Caco-2 (cell line): ENCODE measurements around the gene ALDOA. TPM values are rescaled to one million over a fixed set of nuclear protein-coding genes. Genes with fewer than 3 reads are reported as not detected.
A peak's percentile ranks its signal among the peaks of the same experiment; 100 is the strongest.

Experiments
- BruUV-seq: library from RNA; stranded (reverse); fragments of 400-500 nt; replicated peaks from 2 replicates; lab custom pipeline; 2021; lab: Mats Ljungman, UMichigan
- CTCF ChIA-PET: fragments of 300-600 bp; sonication (Branson Sonifier 250); formaldehyde crosslinking; loops from one replicate; lab custom pipeline; 2022; ENCODE audit warnings: antibody characterized with exemption; lab: Charles Lee
- POLR2A ChIA-PET: fragments of 300-600 bp; sonication (Branson Sonifier 250); formaldehyde crosslinking; loops from one replicate; lab custom pipeline; 2022; ENCODE audit warnings: antibody characterized with exemption; lab: Charles Lee
- DNase-seq, 2 experiments: peaks; one replicate each; pipeline versions ENCODE4 v3.0.0 to v3.0.0-alpha.2; 2020 to 2022
- H3K27me3 ChIP-seq: replicated peaks from 2 replicates; pipeline ENCODE4 v1.6.0; 2011; ENCODE audit warnings: low read length; ENCODE audit not compliant: control insufficient read depth, insufficient read depth
- H3K36me3 ChIP-seq: 2 replicates; pipeline ENCODE4 v1.5.1; 2011; ENCODE audit warnings: low read length; ENCODE audit not compliant: control insufficient read depth, insufficient read depth
- H3K4me1 ChIP-seq: fragments of 250-450 bp; sonication (Bioruptor Pico); 2 replicates; pipeline ENCODE4 v1.5.1; 2020; ENCODE audit warnings: mild to moderate bottlenecking
- H3K4me3 ChIP-seq: 2 replicates; pipeline ENCODE4 v1.5.1; 2011; ENCODE audit warnings: low read depth, mild to moderate bottlenecking, control low read depth, low read length
- H3K9me3 ChIP-seq: fragments of 250-450 bp; sonication (Bioruptor Pico); 2 replicates; pipeline ENCODE4 v1.5.1; 2020; ENCODE audit warnings: mild to moderate bottlenecking, moderate library complexity
- H3K27ac Mint-ChIP-seq: one replicate; pipeline ENCODE4 v1.8.0; 2022; ENCODE audit warnings: mixed read lengths; ENCODE audit not compliant: unreplicated experiment
- H3K27me3 Mint-ChIP-seq: one replicate; pipeline ENCODE4 v1.8.0; 2022; ENCODE audit warnings: mixed read lengths; ENCODE audit not compliant: insufficient read depth, unreplicated experiment
- H3K36me3 Mint-ChIP-seq: one replicate; pipeline ENCODE4 v1.8.0; 2022; ENCODE audit warnings: mild to moderate bottlenecking, mixed read lengths; ENCODE audit not compliant: insufficient read depth, unreplicated experiment
- H3K4me1 Mint-ChIP-seq: one replicate; pipeline ENCODE4 v1.8.0; 2022; ENCODE audit warnings: low read depth, mixed read lengths; ENCODE audit not compliant: unreplicated experiment
- H3K4me3 Mint-ChIP-seq: one replicate; pipeline ENCODE4 v1.8.0; 2022; ENCODE audit warnings: mild to moderate bottlenecking, moderate library complexity, mixed read lengths; ENCODE audit not compliant: unreplicated experiment
- H3K9me3 Mint-ChIP-seq: one replicate; pipeline ENCODE4 v1.8.0; 2022; ENCODE audit warnings: mixed read lengths; ENCODE audit not compliant: unreplicated experiment
- CTCF ChIP-seq, 2 experiments: fragments of 200-600 bp in 1 of 2; IDR thresholded peaks; 1 replicate in 1 of 2; 2 replicates in 1 of 2; pipeline versions ENCODE4 v1.5.1 to v1.8.0; 2011 to 2022; ENCODE audit warnings: antibody characterized with exemption in 1 of 2, control low read depth in 1 of 2, inconsistent platforms in 1 of 2, low read depth in 1 of 2, low read length in 1 of 2, mild to moderate bottlenecking in 1 of 2, moderate library complexity in 1 of 2; ENCODE audit not compliant: insufficient read depth in 1 of 2, severe bottlenecking in 1 of 2, unreplicated experiment in 1 of 2
- intact Hi-C: fragments of 100-400 bp; cut with micrococcal nuclease; formaldehyde crosslinking; loops from one replicate; pipeline ENCODE4 v1.10.0; 2022; ENCODE audit not compliant: unreplicated experiment
- total RNA-seq: library from RNA; stranded (reverse); gene quantifications from 2 replicates; pipeline ENCODE4 v1.2.3, GENCODE V29; 2022

The ALDOA gene
- total RNA-seq, 1 experiment from 2014 or later = 675 TPM

GRCh38 chr16:30094541-30095165 is 29.1 kb downstream of the ALDOA start:
- Histone ChIP-seq H3K4me3 (0 out of 2 replicates have a peak overlapping the region, but pooled peaks have one; percentile 45), H3K36me3 (no peaks in the 10 kb centered on the region), H3K9me3 (peaks cover 19% of the 10 kb centered on the region), H3K4me1 (peaks cover 27% of the 10 kb centered on the region), H3K27me3 (no peaks in the 10 kb centered on the region)
- BruUV-seq = no TSS peak
- no peaks in the 10 kb centered on the region for H3K27me3 Mint-ChIP-seq
- peak overlapping the region; percentile 10 for H3K27ac Mint-ChIP-seq
- H3K36me3 Mint-ChIP-seq = peaks cover 25% of the 10 kb centered on the region
- H3K4me3 Mint-ChIP-seq = peak overlapping the region; percentile 72
- TF ChIP-seq CTCF (IDR thresholded peaks at IDR 0.05; ENCODE audit: insufficient read depth in 1 of 2, low read depth in 1 of 2, low read length in 1 of 2, severe bottlenecking in 1 of 2, unreplicated experiment in 1 of 2) = no peak
- POLR2A ChIA-PET = no interaction called here
- DNase-seq = no peak
- CTCF ChIA-PET = interaction anchor here (2.3 kb wide), 1 partner anchor 17 kb away, joined by 13 read pairs; no protein-coding TSS in a partner anchor
- peaks cover 11% of the 10 kb centered on the region for H3K9me3 Mint-ChIP-seq
- intact Hi-C loops = no loop called here
- peaks cover 18% of the 10 kb centered on the region for H3K4me1 Mint-ChIP-seq

DNA sequence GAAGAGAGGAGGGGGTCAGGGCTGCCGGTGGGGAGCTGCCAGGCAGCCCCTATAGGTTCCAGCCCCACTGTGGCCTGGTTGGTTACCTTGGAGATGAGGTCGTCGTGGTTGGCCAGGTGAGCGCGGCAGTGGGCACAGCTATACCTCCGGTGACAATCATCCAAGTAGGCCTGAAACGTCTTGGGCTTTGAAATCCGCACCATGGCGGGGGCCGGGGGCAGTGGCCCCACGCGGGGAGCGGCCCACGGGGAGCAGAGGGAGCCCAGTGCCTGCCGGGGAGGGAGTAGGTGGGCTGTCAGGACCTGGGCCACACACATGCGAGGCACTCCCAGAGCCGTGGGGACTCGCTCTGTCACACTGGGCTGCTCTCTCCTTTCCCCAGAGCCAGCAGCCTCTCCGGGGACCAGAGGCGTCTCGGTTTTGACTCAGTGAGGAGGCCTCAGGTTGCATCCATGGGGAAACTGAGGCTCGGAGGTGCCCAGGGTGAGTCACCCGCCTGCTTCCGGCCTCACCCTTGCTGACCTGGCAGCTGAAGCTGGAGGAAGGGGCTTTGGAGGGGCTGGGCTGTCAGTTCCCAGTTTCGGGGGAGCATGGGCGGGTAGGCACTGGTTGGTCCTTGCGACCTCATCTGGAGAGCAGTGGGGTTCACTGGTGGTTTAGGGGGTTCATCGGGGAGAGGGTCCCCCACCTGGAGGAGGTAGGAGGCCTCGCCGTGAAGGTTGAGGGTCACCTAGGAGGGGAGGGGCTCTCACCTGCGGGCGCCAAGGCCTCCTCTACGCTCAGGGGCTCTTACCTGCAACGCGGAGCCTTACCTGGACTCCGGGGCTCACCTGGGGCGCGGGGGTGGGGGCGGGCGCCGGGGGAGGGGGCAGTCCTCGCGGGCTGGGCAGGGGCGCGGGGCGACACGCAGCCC is 29.9 kb downstream of the ALDOA start:
- ChIA-PET CTCF (interaction anchor here (2.3 kb wide), 1 partner anchor 17 kb away, joined by 13 read pairs; no protein-coding TSS in a partner anchor), POLR2A (interaction anchor here (0.6 kb wide), 1 partner anchor 314 kb away, joined by 3 read pairs; no protein-coding TSS in a partner anchor)
- no TSS peak for BruUV-seq
- no peak for TF ChIP-seq CTCF (IDR thresholded peaks at IDR 0.05; ENCODE audit: insufficient read depth in 1 of 2, low read depth in 1 of 2, low read length in 1 of 2, severe bottlenecking in 1 of 2, unreplicated experiment in 1 of 2)
- DNase-seq = no peak
- Mint-ChIP-seq H3K4me3 (peak overlapping the region; percentile 72), H3K36me3 (peaks cover 25% of the 10 kb centered on the region), H3K4me1 (peaks cover 18% of the 10 kb centered on the region), H3K9me3 (peaks cover 11% of the 10 kb centered on the region), H3K27me3 (no peaks in the 10 kb centered on the region), H3K27ac (peak overlapping the region; percentile 10)
- peaks cover 19% of the 10 kb centered on the region for H3K9me3 ChIP-seq
- intact Hi-C loops = no loop called here
- peaks cover 25% of the 10 kb centered on the region for H3K4me1 ChIP-seq
- no peaks in the 10 kb centered on the region for H3K36me3 ChIP-seq
- peak overlapping the region; percentile 45 for H3K4me3 ChIP-seq
- H3K27me3 ChIP-seq = no peaks in the 10 kb centered on the region
